Rectal smooth muscle tissue (tissue), 1 donor: Measurements from ENCODE around the gene IDH3G.
A peak's percentile ranks its signal among the peaks of the same experiment; 100 is the strongest.

Experiments
- H3K27ac ChIP-seq: one replicate; pipeline ENCODE4 v1.7.0; 2013; ENCODE audit warnings: low read depth, low read length, inconsistent platforms
- H3K27me3 ChIP-seq: one replicate; pipeline ENCODE4 v1.7.0; 2013; ENCODE audit warnings: low read length; ENCODE audit not compliant: control insufficient read depth, insufficient read depth
- H3K36me3 ChIP-seq: one replicate; pipeline ENCODE4 v1.7.0; 2013; ENCODE audit warnings: low read length; ENCODE audit not compliant: control insufficient read depth, insufficient read depth
- H3K4me1 ChIP-seq: one replicate; pipeline ENCODE4 v1.7.0; 2013; ENCODE audit warnings: low read length; ENCODE audit not compliant: control insufficient read depth, insufficient read depth
- H3K4me3 ChIP-seq: one replicate; pipeline ENCODE4 v1.7.0; 2013; ENCODE audit warnings: low read length
- H3K9ac ChIP-seq: one replicate; pipeline ENCODE4 v1.7.0; 2013; ENCODE audit warnings: low read length

IDH3G gene

GRCh38 chrX:153780678-153781427 is 13.3 kb downstream of the IDH3G start, which contains the start of gene SRPK3:
TSS of gene SRPK3 (plus strand) at chrX:153781041. CDS start at chrX:153781087, 46 bp downstream.
- no peak within 1 kb of the TSS for H3K4me3 ChIP-seq
- H3K36me3 ChIP-seq = no peaks in the 10 kb centered on the region
- H3K27me3 ChIP-seq = peaks cover 7% of the 10 kb centered on the region
- peak within 1 kb of the TSS; percentile 72 for H3K27ac ChIP-seq
- no peak within 1 kb of the TSS for H3K9ac ChIP-seq
- peaks cover 3% of the 10 kb centered on the region for H3K4me1 ChIP-seq

- no peaks in the 10 kb centered on the region for H3K36me3 ChIP-seq
- no peak overlapping the region for H3K4me3 ChIP-seq
- no peak overlapping the region for H3K9ac ChIP-seq
- peaks cover 3% of the 10 kb centered on the region for H3K4me1 ChIP-seq
- H3K27me3 ChIP-seq = peaks cover 7% of the 10 kb centered on the region
- H3K27ac ChIP-seq = peak overlapping the region; percentile 72
These were observed 14.1 kb downstream of the IDH3G start for GRCh38 chrX:153779891-153780677.

GRCh38 chrX:153778684-153779101 is 15.5 kb downstream of the IDH3G start:
- peaks cover 3% of the 10 kb centered on the region for H3K4me1 ChIP-seq
- H3K27me3 ChIP-seq = peaks cover 8% of the 10 kb centered on the region
- no peak overlapping the region for H3K27ac ChIP-seq
- H3K36me3 ChIP-seq = no peaks in the 10 kb centered on the region
- H3K9ac ChIP-seq = no peak overlapping the region
- H3K4me3 ChIP-seq = no peak overlapping the region

GRCh38 chrX:153778181-153778580 is 16.0 kb downstream of the IDH3G start:
- Histone ChIP-seq H3K36me3 (no peaks in the 10 kb centered on the region), H3K4me1 (peaks cover 3% of the 10 kb centered on the region), H3K27ac (no peak overlapping the region), H3K4me3 (no peak overlapping the region), H3K9ac (no peak overlapping the region), H3K27me3 (peaks cover 8% of the 10 kb centered on the region)

- H3K4me3 ChIP-seq = no peak overlapping the region
- no peak overlapping the region for H3K27ac ChIP-seq
- peaks cover 8% of the 10 kb centered on the region for H3K27me3 ChIP-seq
- no peak overlapping the region for H3K9ac ChIP-seq
- H3K4me1 ChIP-seq = peaks cover 3% of the 10 kb centered on the region
- no peaks in the 10 kb centered on the region for H3K36me3 ChIP-seq
These were observed 16.7 kb downstream of the IDH3G start for GRCh38 chrX:153777261-153778090.

- peaks cover 8% of the 10 kb centered on the region for H3K27me3 ChIP-seq
- H3K4me1 ChIP-seq = peaks cover 3% of the 10 kb centered on the region
- H3K36me3 ChIP-seq = no peaks in the 10 kb centered on the region
- no peak overlapping the region for H3K27ac ChIP-seq
- no peak overlapping the region for H3K4me3 ChIP-seq
- no peak overlapping the region for H3K9ac ChIP-seq
These were observed 17.5 kb downstream of the IDH3G start for GRCh38 chrX:153776611-153777045.

- Histone ChIP-seq H3K4me3 (no peak overlapping the region), H3K4me1 (peaks cover 3% of the 10 kb centered on the region), H3K27ac (no peak overlapping the region), H3K36me3 (no peaks in the 10 kb centered on the region), H3K9ac (no peak overlapping the region), H3K27me3 (peaks cover 8% of the 10 kb centered on the region)
These were observed 18.0 kb downstream of the IDH3G start for GRCh38 chrX:153776120-153776599.

- H3K4me1 ChIP-seq = peaks cover 1% of the 10 kb centered on the region
- no peak overlapping the region for H3K9ac ChIP-seq
- no peak overlapping the region for H3K27ac ChIP-seq
- no peak overlapping the region for H3K4me3 ChIP-seq
- peaks cover 8% of the 10 kb centered on the region for H3K27me3 ChIP-seq
- no peaks in the 10 kb centered on the region for H3K36me3 ChIP-seq
These were observed 18.7 kb downstream of the IDH3G start for GRCh38 chrX:153775293-153776119.

GRCh38 chrX:153774576-153775292 is 19.4 kb downstream of the IDH3G start:
- Histone ChIP-seq H3K27ac (no peak overlapping the region), H3K4me1 (no peaks in the 10 kb centered on the region), H3K36me3 (no peaks in the 10 kb centered on the region), H3K9ac (no peak overlapping the region), H3K27me3 (peaks cover 2% of the 10 kb centered on the region), H3K4me3 (no peak overlapping the region)

- no peak overlapping the region for H3K9ac ChIP-seq
- H3K27ac ChIP-seq = no peak overlapping the region
- peaks cover 2% of the 10 kb centered on the region for H3K27me3 ChIP-seq
- H3K4me3 ChIP-seq = no peak overlapping the region
- no peaks in the 10 kb centered on the region for H3K4me1 ChIP-seq
- H3K36me3 ChIP-seq = no peaks in the 10 kb centered on the region
These were observed 20.2 kb downstream of the IDH3G start for GRCh38 chrX:153773741-153774575.
